ENCODE data around the gene RNLS. TPM values are rescaled to one million over a fixed set of nuclear protein-coding genes. Genes with fewer than 3 reads are reported as not detected.

The RNLS gene
- total RNA-seq, 2 experiments from 2014 or later: not detected

DNA sequence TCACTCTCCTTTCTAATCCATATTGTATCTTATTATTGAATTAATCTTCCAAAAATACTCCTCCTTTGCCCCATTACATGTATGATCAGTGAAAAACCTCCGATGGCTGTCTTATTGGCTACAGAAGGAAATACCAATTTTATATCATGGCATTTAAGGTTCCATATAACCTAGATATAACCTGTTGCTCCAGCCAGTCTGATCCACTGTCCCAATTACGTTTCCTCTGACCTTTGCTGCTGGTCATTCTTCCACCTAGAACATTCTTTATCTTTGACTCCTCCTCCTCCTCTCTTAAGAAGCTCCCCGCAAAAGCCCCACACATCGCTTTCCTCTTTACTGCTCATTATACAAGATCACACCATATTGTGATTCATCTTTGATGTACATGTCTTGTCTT, 161.5 kb downstream of the RNLS start:
- intact Hi-C loops (cut with micrococcal nuclease; ENCODE audit: unreplicated experiment): no loop called here
- no peaks in the 10 kb centered on the region for H3K4me1 ChIP-seq (ENCODE audit: insufficient read depth, low read length, poor library complexity, severe bottlenecking)
- no peak overlapping the region for H3K27ac ChIP-seq (ENCODE audit: low read depth, low read length, poor library complexity, severe bottlenecking)
- H4K20me1 ChIP-seq (ENCODE audit: insufficient read depth, low read length): no peaks in the 10 kb centered on the region
- H3K79me2 ChIP-seq (ENCODE audit: insufficient read depth, low read depth, low read length): no peaks in the 10 kb centered on the region
- no peaks in the 10 kb centered on the region for H3K9me2 ChIP-seq (ENCODE audit: insufficient read depth, low read length)
- H2AFZ ChIP-seq (ENCODE audit: low read length): no peak overlapping the region
- no peak for DNase-seq (ENCODE audit: low spot score)
- POLR2A ChIA-PET: interaction anchor here (0.7 kb wide), 1 partner anchor 96 kb away, joined by 3 read pairs; no protein-coding TSS in a partner anchor
- CTCF ChIA-PET (ENCODE audit: unreplicated experiment): no interaction called here
- no peaks in the 10 kb centered on the region for H3K9me3 ChIP-seq (ENCODE audit: low read length)
- TF ChIP-seq, protein P1, sequence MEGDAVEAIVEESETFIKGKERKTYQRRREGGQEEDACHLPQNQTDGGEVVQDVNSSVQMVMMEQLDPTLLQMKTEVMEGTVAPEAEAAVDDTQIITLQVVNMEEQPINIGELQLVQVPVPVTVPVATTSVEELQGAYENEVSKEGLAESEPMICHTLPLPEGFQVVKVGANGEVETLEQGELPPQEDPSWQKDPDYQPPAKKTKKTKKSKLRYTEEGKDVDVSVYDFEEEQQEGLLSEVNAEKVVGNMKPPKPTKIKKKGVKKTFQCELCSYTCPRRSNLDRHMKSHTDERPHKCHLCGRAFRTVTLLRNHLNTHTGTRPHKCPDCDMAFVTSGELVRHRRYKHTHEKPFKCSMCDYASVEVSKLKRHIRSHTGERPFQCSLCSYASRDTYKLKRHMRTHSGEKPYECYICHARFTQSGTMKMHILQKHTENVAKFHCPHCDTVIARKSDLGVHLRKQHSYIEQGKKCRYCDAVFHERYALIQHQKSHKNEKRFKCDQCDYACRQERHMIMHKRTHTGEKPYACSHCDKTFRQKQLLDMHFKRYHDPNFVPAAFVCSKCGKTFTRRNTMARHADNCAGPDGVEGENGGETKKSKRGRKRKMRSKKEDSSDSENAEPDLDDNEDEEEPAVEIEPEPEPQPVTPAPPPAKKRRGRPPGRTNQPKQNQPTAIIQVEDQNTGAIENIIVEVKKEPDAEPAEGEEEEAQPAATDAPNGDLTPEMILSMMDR (conservative IDR thresholded peaks at IDR 0.05; ENCODE audit: low read length): no peak
- no peak for TF ChIP-seq EZH2phosphoT487 (IDR thresholded peaks at IDR 0.05; ENCODE audit: borderline replicate concordance, low read depth, low read length)
- BruUV-seq (replicated peaks): no TSS peak
- no peaks in the 10 kb centered on the region for H3K36me3 ChIP-seq (ENCODE audit: insufficient read depth, low read length)
- no peak overlapping the region for H3K4me3 ChIP-seq (ENCODE audit: low read depth, low read length, poor library complexity, severe bottlenecking)
- H3K4me2 ChIP-seq (ENCODE audit: low read length): no peak overlapping the region

DNA sequence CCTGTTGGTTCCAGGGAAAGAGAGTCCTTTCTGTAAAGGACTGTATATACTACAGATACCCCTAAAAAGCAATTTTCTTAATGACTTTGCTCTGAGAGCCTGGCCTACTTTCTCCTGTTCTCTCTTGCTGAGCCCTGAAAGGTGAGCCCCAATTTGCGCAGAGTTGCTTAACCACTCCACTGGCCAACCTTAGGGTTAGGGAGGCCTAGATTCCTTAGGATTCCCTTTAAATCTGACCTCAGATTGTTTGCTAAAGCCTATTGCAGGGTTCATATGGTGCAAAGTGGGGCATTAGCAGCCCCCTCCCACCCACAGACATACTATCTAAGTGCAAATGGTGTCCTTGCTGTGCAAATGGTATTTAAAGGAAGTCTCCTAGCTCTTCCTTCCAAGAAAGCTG, 164.2 kb downstream of the RNLS start:
- TF ChIP-seq, protein P1 (conservative IDR thresholded peaks at IDR 0.05; ENCODE audit: low read length): no peak
- TF ChIP-seq EZH2phosphoT487 (IDR thresholded peaks at IDR 0.05; ENCODE audit: borderline replicate concordance, low read depth, low read length): no peak
- Histone ChIP-seq H3K79me2 (ENCODE audit: insufficient read depth, low read depth, low read length) (no peaks in the 10 kb centered on the region), H3K9me2 (ENCODE audit: insufficient read depth, low read length) (no peaks in the 10 kb centered on the region), H3K4me1 (ENCODE audit: insufficient read depth, low read length, poor library complexity, severe bottlenecking) (peaks cover 4% of the 10 kb centered on the region), H3K36me3 (ENCODE audit: insufficient read depth, low read length) (no peaks in the 10 kb centered on the region), H2AFZ (ENCODE audit: low read length) (no peak overlapping the region), H3K4me2 (ENCODE audit: low read length) (no peak overlapping the region), H4K20me1 (ENCODE audit: insufficient read depth, low read length) (no peaks in the 10 kb centered on the region), H3K27ac (ENCODE audit: low read depth, low read length, poor library complexity, severe bottlenecking) (no peak overlapping the region), H3K4me3 (ENCODE audit: low read depth, low read length, poor library complexity, severe bottlenecking) (no peak overlapping the region), H3K9me3 (ENCODE audit: low read length) (no peaks in the 10 kb centered on the region)
- intact Hi-C loops (cut with micrococcal nuclease; ENCODE audit: unreplicated experiment): no loop called here
- CTCF ChIA-PET (ENCODE audit: unreplicated experiment): no interaction called here
- POLR2A ChIA-PET: interaction anchor here (1.0 kb wide), 1 partner anchor 256 kb away, joined by 3 read pairs; no protein-coding TSS in a partner anchor
- DNase-seq (ENCODE audit: low spot score): no peak
- BruUV-seq (replicated peaks): no TSS peak

DNA sequence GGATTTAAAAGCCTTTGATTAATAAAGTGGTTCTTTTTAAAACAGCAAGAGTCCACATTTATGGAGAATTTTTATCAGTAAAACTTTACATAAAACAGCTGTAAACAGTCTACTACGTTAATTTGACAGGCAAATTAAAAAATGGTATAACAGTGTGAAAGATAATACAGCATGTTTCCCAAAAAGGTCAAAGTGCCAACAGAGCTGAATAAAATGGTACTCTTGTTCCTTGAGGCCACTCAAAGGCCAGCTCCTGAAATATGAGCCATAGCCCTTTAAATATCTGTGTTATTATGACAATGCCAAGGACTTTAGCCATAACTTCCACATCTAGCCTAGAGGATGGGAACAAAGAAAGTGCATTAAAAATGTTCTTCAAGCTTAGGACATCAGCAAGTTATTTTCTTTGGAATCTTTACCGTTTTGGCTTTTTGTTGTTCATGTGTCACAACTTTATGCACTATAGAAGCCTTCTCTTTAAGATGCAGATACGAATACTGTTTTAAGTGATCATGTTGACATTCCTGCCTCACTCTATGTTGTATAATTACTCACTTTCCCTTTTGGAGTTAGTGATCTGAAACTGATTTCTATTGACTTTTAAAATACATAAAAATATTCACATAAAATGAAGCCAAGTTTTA, 165.6 kb downstream of the RNLS start:
- Histone ChIP-seq H4K20me1 (ENCODE audit: insufficient read depth, low read length) (no peaks in the 10 kb centered on the region), H3K79me2 (ENCODE audit: insufficient read depth, low read depth, low read length) (no peaks in the 10 kb centered on the region), H3K27ac (ENCODE audit: low read depth, low read length, poor library complexity, severe bottlenecking) (no peak overlapping the region), H2AFZ (ENCODE audit: low read length) (no peak overlapping the region), H3K9me3 (ENCODE audit: low read length) (no peaks in the 10 kb centered on the region), H3K36me3 (ENCODE audit: insufficient read depth, low read length) (no peaks in the 10 kb centered on the region), H3K9me2 (ENCODE audit: insufficient read depth, low read length) (no peaks in the 10 kb centered on the region), H3K4me2 (ENCODE audit: low read length) (no peak overlapping the region), H3K4me1 (ENCODE audit: insufficient read depth, low read length, poor library complexity, severe bottlenecking) (peaks cover 17% of the 10 kb centered on the region), H3K4me3 (ENCODE audit: low read depth, low read length, poor library complexity, severe bottlenecking) (no peak overlapping the region)
- no TSS peak for BruUV-seq (replicated peaks)
- TF ChIP-seq, protein P1 (conservative IDR thresholded peaks at IDR 0.05; ENCODE audit: low read length): no peak
- TF ChIP-seq EZH2phosphoT487 (IDR thresholded peaks at IDR 0.05; ENCODE audit: borderline replicate concordance, low read depth, low read length): no peak
- ChIA-PET POLR2A (interaction anchor here (0.6 to 1.2 kb wide), 5 partner anchors 17 to 156 kb away, joined by 3 read pairs; no protein-coding TSS in a partner anchor), CTCF (ENCODE audit: unreplicated experiment) (no interaction called here)
- no peak for DNase-seq (ENCODE audit: low spot score)
- intact Hi-C loops (cut with micrococcal nuclease; ENCODE audit: unreplicated experiment): no loop called here

Measured in OCI-LY7 (cell line).